Thoracic aorta (tissue), 2 donors: Measurements from ENCODE around the gene ATP2B2. TPM values are rescaled to one million over a fixed set of nuclear protein-coding genes. Genes with fewer than 3 reads are reported as not detected.

ENCODE experiments used
- ATAC-seq: fragments of 150-250 bp; one replicate; pipeline ENCODE4 v1.8.0; 2017; ENCODE audit warnings: low read depth; ENCODE audit not compliant: insufficient number of reproducible peaks, low FRiP score
- DNase-seq: peaks from one replicate; pipeline ENCODE4 v3.0.0-alpha.2; 2020; ENCODE audit warnings: low spot score
- H3K27ac ChIP-seq, 2 donors: fragments of 200-600 bp; sonication (generic); 1 replicate in 1 of 2; 2 replicates in 1 of 2; pipeline ENCODE4 v1.5.1; 2016; ENCODE audit warnings: mild to moderate bottlenecking in 2 of 2, moderate library complexity in 2 of 2
- H3K27me3 ChIP-seq: fragments of 200-600 bp; sonication (generic); replicated peaks from 2 replicates; pipeline ENCODE4 v1.6.0; 2016; ENCODE audit warnings: mild to moderate bottlenecking; ENCODE audit not compliant: insufficient read depth
- H3K36me3 ChIP-seq: fragments of 200-600 bp; sonication (generic); one replicate; pipeline ENCODE4 v1.5.1; 2016
- H3K4me1 ChIP-seq, 2 donors: fragments of 200-600 bp; sonication (generic); 1 replicate in 1 of 2; 2 replicates in 1 of 2; pipeline versions ENCODE4 v1.5.1 to v1.6.0; 2016; ENCODE audit warnings: low read depth in 2 of 2, mild to moderate bottlenecking in 1 of 2; ENCODE audit not compliant: control insufficient read depth in 1 of 2
- H3K4me3 ChIP-seq: fragments of 200-600 bp; sonication (generic); 2 replicates; pipeline ENCODE4 v1.5.1; 2016; ENCODE audit warnings: mild to moderate bottlenecking
- H3K9me3 ChIP-seq: fragments of 200-600 bp; sonication (generic); 2 replicates; pipeline ENCODE4 v1.5.1; 2016
- CTCF ChIP-seq: fragments of 200-600 bp; sonication (generic); IDR thresholded peaks from one replicate; pipeline ENCODE4 v1.5.1; 2019; ENCODE audit warnings: antibody characterized with exemption
- total RNA-seq, 2 donors: library from RNA; depleted of rRNA; stranded (reverse); fragments of >200 nt; gene quantifications; one replicate each; pipeline versions ENCODE4 v1.1.0 to v1.2.3, GENCODE V29; 2016

Gene ATP2B2
- total RNA-seq, 2 donors from 2014 or later = not detected

GRCh38 chr3:10519236-10519635 is 13.8 kb upstream of the ATP2B2 start:
- Histone ChIP-seq H3K27me3 (no peaks in the 10 kb centered on the region), H3K27ac (no peak overlapping the region), H3K9me3 (no peaks in the 10 kb centered on the region), H3K4me1 (no peaks in the 10 kb centered on the region), H3K36me3 (no peaks in the 10 kb centered on the region), H3K4me3 (no peak overlapping the region)
- no peak for TF ChIP-seq CTCF
- ATAC-seq (no peak), DNase-seq (no peak)

GRCh38 chr3:10518506-10519150 is 13.2 kb upstream of the ATP2B2 start:
- TF ChIP-seq CTCF = no peak
- ATAC-seq (no peak), DNase-seq (no peak)
- Histone ChIP-seq H3K27ac (no peak overlapping the region), H3K9me3 (no peaks in the 10 kb centered on the region), H3K4me1 (no peaks in the 10 kb centered on the region), H3K27me3 (no peaks in the 10 kb centered on the region), H3K4me3 (no peak overlapping the region), H3K36me3 (no peaks in the 10 kb centered on the region)

GRCh38 chr3:10517627-10518026 is 12.2 kb upstream of the ATP2B2 start:
- Histone ChIP-seq H3K27me3 (no peaks in the 10 kb centered on the region), H3K27ac (no peak overlapping the region), H3K9me3 (no peaks in the 10 kb centered on the region), H3K4me3 (no peak overlapping the region), H3K4me1 (no peaks in the 10 kb centered on the region), H3K36me3 (no peaks in the 10 kb centered on the region)
- DNase-seq = no peak
- TF ChIP-seq CTCF = no peak
- ATAC-seq = no peak

- Histone ChIP-seq H3K36me3 (no peaks in the 10 kb centered on the region), H3K27ac (no peak overlapping the region), H3K4me3 (no peak overlapping the region), H3K9me3 (no peaks in the 10 kb centered on the region), H3K27me3 (no peaks in the 10 kb centered on the region), H3K4me1 (no peaks in the 10 kb centered on the region)
- ATAC-seq = no peak
- no peak for TF ChIP-seq CTCF
- DNase-seq = no peak
Measured at GRCh38 chr3:10516544-10517452, 11.4 kb upstream of the ATP2B2 start.

- H3K36me3 ChIP-seq = no peaks in the 10 kb centered on the region
- H3K9me3 ChIP-seq = no peaks in the 10 kb centered on the region
- no peak overlapping the region for H3K27ac ChIP-seq
- no peaks in the 10 kb centered on the region for H3K4me1 ChIP-seq
- no peaks in the 10 kb centered on the region for H3K27me3 ChIP-seq
- H3K4me3 ChIP-seq = no peak overlapping the region
- TF ChIP-seq CTCF = no peak
- ATAC-seq (no peak), DNase-seq (no peak)
Measured at GRCh38 chr3:10515884-10516495, 10.6 kb upstream of the ATP2B2 start.
